Liver (tissue), 9 donors: ENCODE data around the gene FAM110A. TPM values are rescaled to one million over a fixed set of nuclear protein-coding genes. Genes with fewer than 3 reads are reported as not detected.

Experiments used
- DNase-seq: peaks from one replicate; pipeline ENCODE4 v3.0.0-alpha.2; 2017; ENCODE audit warnings: low spot score
- H3K27ac ChIP-seq, 2 donors: one replicate each; pipeline ENCODE4 v1.7.0; 2013; ENCODE audit warnings: inconsistent platforms in 2 of 2, low read length in 2 of 2, control low read depth in 1 of 2, low read depth in 1 of 2, mild to moderate bottlenecking in 1 of 2
- H3K27me3 ChIP-seq, 4 donors: one replicate each; pipeline versions ENCODE4 v1.6.1 to v1.7.0; 2013; ENCODE audit warnings: low read length in 3 of 4, inconsistent platforms in 1 of 4, mild to moderate bottlenecking in 1 of 4, moderate library complexity in 1 of 4; ENCODE audit not compliant: control insufficient read depth in 4 of 4, insufficient read depth in 4 of 4
- H3K36me3 ChIP-seq, 4 donors: one replicate each; pipeline versions ENCODE4 v1.6.1 to v1.7.0; 2013; ENCODE audit warnings: low read length in 3 of 4, mild to moderate bottlenecking in 3 of 4, low read depth in 1 of 4, moderate library complexity in 1 of 4; ENCODE audit not compliant: control insufficient read depth in 4 of 4, insufficient read depth in 3 of 4
- H3K4me1 ChIP-seq, 4 donors: one replicate each; pipeline versions ENCODE4 v1.6.1 to v1.7.0; 2013; ENCODE audit warnings: low read length in 3 of 4, mild to moderate bottlenecking in 3 of 4, moderate library complexity in 1 of 4; ENCODE audit not compliant: control insufficient read depth in 4 of 4, insufficient read depth in 4 of 4
- H3K4me3 ChIP-seq, 3 donors: one replicate each; pipeline versions ENCODE4 v1.6.1 to v1.7.0; 2013; ENCODE audit warnings: low read length in 3 of 3, control low read depth in 1 of 3, low read depth in 1 of 3, mild to moderate bottlenecking in 1 of 3
- H3K9ac ChIP-seq, 2 donors: one replicate each; pipeline ENCODE4 v1.7.0; 2013; ENCODE audit warnings: low read length in 2 of 2, mild to moderate bottlenecking in 2 of 2, moderate library complexity in 2 of 2, control low read depth in 1 of 2, low read depth in 1 of 2
- H3K9me3 ChIP-seq, 4 donors: one replicate each; pipeline versions ENCODE4 v1.6.1 to v1.7.0; 2013; ENCODE audit warnings: low read length in 3 of 4; ENCODE audit not compliant: control insufficient read depth in 4 of 4
- EGR1 ChIP-seq, 2 donors: IDR thresholded peaks; 2 replicates each; pipeline ENCODE4 v1.6.1; 2016 to 2018; ENCODE audit warnings: antibody characterized with exemption in 2 of 2, low read depth in 2 of 2
- FOXA1 ChIP-seq: IDR thresholded peaks from 2 replicates; pipeline ENCODE4 v1.6.1; 2016; ENCODE audit warnings: antibody characterized with exemption
- GABPA ChIP-seq, 2 donors: IDR thresholded peaks in 1 of 2; conservative IDR thresholded peaks in 1 of 2; 2 replicates each; pipeline ENCODE4 v1.6.1; 2016; ENCODE audit warnings: antibody characterized with exemption in 2 of 2, mild to moderate bottlenecking in 1 of 2, moderate library complexity in 1 of 2
- HNF4A ChIP-seq, 2 donors: conservative IDR thresholded peaks; 2 replicates each; pipeline ENCODE4 v1.6.1; 2016; ENCODE audit warnings: antibody characterized with exemption in 2 of 2, mild to moderate bottlenecking in 2 of 2
- HNF4G ChIP-seq: IDR thresholded peaks from 2 replicates; pipeline ENCODE4 v1.6.1; 2016; ENCODE audit warnings: antibody characterized with exemption
- JUND ChIP-seq, 2 donors: IDR thresholded peaks; 2 replicates each; pipeline ENCODE4 v1.6.1; 2016; ENCODE audit warnings: antibody characterized with exemption in 2 of 2
- NR2F2 ChIP-seq: IDR thresholded peaks from 2 replicates; pipeline ENCODE4 v1.6.1; 2016; ENCODE audit warnings: antibody characterized with exemption
- RAD21 ChIP-seq, 2 donors: IDR thresholded peaks; 2 replicates each; pipeline ENCODE4 v1.6.1; 2016; ENCODE audit warnings: antibody characterized with exemption in 2 of 2, mild to moderate bottlenecking in 2 of 2
- RXRA ChIP-seq, 2 donors: IDR thresholded peaks; 2 replicates each; pipeline ENCODE4 v1.6.1; 2017 to 2018; ENCODE audit warnings: antibody characterized with exemption in 2 of 2, mild to moderate bottlenecking in 1 of 2
- TAF1 ChIP-seq: conservative IDR thresholded peaks from 2 replicates; pipeline ENCODE4 v1.6.1; 2016; ENCODE audit warnings: antibody characterized with exemption, mild to moderate bottlenecking
- WGBS: extraction: QIAGEN DNeasy Blood & Tissue Kit; methylation state at CpG from one replicate; pipeline ENCODE4 v1.1.7; 2013; 5-methylcytosine and 5-hydroxymethylcytosine counted together
- polyA plus RNA-seq, 2 donors: library from polyadenylated mRNA; stranded (reverse) in 1 of 2; unstranded in 1 of 2; fragments of 200-250 nt in 1 of 2; fragments of >200 nt in 1 of 2; fragmentation: Nextera tagmentation in 1 of 2; extraction: Ambion mirVana in 1 of 2; gene quantifications; one replicate each; pipeline versions ENCODE4 v1.2.1 to v1.2.3, GENCODE V29; 2013 to 2015
- total RNA-seq, 2 donors: library from RNA; depleted of rRNA; stranded (reverse); fragments of >200 nt; gene quantifications; one replicate each; pipeline ENCODE4 v1.2.3, GENCODE V29; 2014
- TF ChIP-seq, protein P1 (sequence below): IDR thresholded peaks from 2 replicates; pipeline ENCODE4 v1.6.1; 2016; ENCODE audit warnings: antibody characterized with exemption
- TF ChIP-seq, protein P2 (sequence below): IDR thresholded peaks from 2 replicates; pipeline ENCODE4 v1.6.1; 2016; ENCODE audit warnings: antibody characterized with exemption
- TF ChIP-seq, protein P3 (sequence below): IDR thresholded peaks from 2 replicates; pipeline ENCODE4 v1.6.1; 2016; ENCODE audit warnings: antibody characterized with exemption, mild to moderate bottlenecking
- donor health status: healthy.
- donor health status: healthy.
- donor health status: healthy.
- donor health status: healthy.
- donor health status: healthy.

Gene FAM110A
- total and polyA plus RNA-seq, 4 donors = 1.2 to 6.7 (median 2.0) TPM

DNA sequence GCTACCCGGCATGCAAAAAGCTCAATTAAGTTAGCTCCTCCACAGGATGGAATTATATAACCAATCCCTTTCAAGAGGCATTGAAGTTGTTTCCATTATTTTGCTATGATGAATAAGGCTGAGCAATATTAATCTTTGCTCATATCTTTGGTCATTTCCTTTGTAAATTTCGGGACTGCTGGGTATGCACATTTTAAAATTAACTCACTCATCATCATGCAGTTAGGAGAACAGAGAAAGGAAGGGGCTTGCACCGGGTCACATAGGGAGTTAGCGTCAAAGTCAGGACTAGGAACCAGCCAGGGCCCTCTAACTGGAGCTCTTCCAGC, 430 bp upstream of the FAM110A start:
- DNase-seq = no peak
- H3K27me3 ChIP-seq = no peaks in the 10 kb centered on the region
- H3K9ac ChIP-seq = peak overlapping the region in 1 of 2 donors; percentile 39
- no peak for TF ChIP-seq JUND (IDR thresholded peaks at IDR 0.05)
- TF ChIP-seq, protein P1, sequence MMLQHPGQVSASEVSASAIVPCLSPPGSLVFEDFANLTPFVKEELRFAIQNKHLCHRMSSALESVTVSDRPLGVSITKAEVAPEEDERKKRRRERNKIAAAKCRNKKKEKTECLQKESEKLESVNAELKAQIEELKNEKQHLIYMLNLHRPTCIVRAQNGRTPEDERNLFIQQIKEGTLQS = no peak
- no peak for TF ChIP-seq EGR1 (IDR thresholded peaks at IDR 0.05; ENCODE audit: low read depth in 2 of 2)
- peak in 1 of 2 donors; percentile 20 for TF ChIP-seq RAD21 (IDR thresholded peaks at IDR 0.05)
- no peak for TF ChIP-seq HNF4G
- peak; percentile 78 for TF ChIP-seq NR2F2
- no peak for TF ChIP-seq GABPA (IDR thresholded peaks at IDR 0.05 in 1 of 2, conservative IDR thresholded peaks at IDR 0.05 in 1 of 2)
- TF ChIP-seq, protein P2, sequence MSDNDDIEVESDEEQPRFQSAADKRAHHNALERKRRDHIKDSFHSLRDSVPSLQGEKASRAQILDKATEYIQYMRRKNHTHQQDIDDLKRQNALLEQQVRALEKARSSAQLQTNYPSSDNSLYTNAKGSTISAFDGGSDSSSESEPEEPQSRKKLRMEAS = no peak
- no peak for TF ChIP-seq FOXA1
- no peak for TF ChIP-seq TAF1
- TF ChIP-seq, protein P3, sequence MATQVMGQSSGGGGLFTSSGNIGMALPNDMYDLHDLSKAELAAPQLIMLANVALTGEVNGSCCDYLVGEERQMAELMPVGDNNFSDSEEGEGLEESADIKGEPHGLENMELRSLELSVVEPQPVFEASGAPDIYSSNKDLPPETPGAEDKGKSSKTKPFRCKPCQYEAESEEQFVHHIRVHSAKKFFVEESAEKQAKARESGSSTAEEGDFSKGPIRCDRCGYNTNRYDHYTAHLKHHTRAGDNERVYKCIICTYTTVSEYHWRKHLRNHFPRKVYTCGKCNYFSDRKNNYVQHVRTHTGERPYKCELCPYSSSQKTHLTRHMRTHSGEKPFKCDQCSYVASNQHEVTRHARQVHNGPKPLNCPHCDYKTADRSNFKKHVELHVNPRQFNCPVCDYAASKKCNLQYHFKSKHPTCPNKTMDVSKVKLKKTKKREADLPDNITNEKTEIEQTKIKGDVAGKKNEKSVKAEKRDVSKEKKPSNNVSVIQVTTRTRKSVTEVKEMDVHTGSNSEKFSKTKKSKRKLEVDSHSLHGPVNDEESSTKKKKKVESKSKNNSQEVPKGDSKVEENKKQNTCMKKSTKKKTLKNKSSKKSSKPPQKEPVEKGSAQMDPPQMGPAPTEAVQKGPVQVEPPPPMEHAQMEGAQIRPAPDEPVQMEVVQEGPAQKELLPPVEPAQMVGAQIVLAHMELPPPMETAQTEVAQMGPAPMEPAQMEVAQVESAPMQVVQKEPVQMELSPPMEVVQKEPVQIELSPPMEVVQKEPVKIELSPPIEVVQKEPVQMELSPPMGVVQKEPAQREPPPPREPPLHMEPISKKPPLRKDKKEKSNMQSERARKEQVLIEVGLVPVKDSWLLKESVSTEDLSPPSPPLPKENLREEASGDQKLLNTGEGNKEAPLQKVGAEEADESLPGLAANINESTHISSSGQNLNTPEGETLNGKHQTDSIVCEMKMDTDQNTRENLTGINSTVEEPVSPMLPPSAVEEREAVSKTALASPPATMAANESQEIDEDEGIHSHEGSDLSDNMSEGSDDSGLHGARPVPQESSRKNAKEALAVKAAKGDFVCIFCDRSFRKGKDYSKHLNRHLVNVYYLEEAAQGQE = no peak
- H3K4me1 ChIP-seq = peaks cover 4 to 19% (median 10%) of the 10 kb centered on the region in 4 donors
- no peaks in the 10 kb centered on the region for H3K36me3 ChIP-seq
- H3K9me3 ChIP-seq = no peaks in the 10 kb centered on the region
- 10% methylated on average over 4 of the region's 4 CpGs for WGBS
- H3K27ac ChIP-seq = peak overlapping the region; percentile 23 to 60
- peak overlapping the region; percentile 56 to 77 (median 61) for H3K4me3 ChIP-seq

DNA sequence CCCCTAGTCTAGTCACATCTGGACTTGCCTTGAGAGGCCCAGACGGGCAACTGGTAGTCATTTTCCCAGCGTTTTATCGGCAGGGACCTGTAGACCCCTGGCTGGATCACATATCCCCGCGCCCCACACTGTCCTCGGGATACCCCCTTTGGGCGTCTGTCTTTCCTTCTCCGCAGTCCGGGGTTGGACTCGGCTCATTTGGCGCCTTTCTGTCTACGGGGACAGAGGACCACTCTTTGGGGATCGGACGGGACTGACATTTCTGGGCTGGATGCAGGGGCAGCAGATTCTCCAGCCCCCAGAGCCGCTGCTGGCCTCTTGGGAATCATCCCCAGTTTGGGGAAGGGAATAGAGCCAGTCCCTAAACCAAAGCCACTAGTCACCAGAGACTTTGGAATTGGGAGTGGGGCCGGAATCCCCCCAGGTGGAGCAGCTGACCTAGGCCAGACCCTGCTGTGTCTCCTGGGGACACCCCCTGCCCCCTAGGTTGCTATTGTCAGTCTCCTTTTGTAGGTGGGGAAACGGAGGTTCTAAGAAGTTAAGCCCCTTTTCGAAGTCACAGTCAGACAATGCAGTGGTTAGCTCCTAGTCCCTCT, 734 bp downstream of the FAM110A start:
- WGBS = 39% methylated on average over 18 of the region's 18 CpGs
- Histone ChIP-seq H3K27ac (peak overlapping the region in 1 of 2 donors; percentile 64), H3K4me1 (peaks cover 4 to 19% (median 10%) of the 10 kb centered on the region in 4 donors), H3K36me3 (no peaks in the 10 kb centered on the region), H3K9me3 (no peaks in the 10 kb centered on the region), H3K4me3 (peak overlapping the region; percentile 61 to 77 (median 73)), H3K9ac (peak overlapping the region; percentile 43 to 85), H3K27me3 (no peaks in the 10 kb centered on the region)
- TF ChIP-seq GABPA (IDR thresholded peaks at IDR 0.05 in 1 of 2, conservative IDR thresholded peaks at IDR 0.05 in 1 of 2) = no peak
- no peak for DNase-seq

DNA sequence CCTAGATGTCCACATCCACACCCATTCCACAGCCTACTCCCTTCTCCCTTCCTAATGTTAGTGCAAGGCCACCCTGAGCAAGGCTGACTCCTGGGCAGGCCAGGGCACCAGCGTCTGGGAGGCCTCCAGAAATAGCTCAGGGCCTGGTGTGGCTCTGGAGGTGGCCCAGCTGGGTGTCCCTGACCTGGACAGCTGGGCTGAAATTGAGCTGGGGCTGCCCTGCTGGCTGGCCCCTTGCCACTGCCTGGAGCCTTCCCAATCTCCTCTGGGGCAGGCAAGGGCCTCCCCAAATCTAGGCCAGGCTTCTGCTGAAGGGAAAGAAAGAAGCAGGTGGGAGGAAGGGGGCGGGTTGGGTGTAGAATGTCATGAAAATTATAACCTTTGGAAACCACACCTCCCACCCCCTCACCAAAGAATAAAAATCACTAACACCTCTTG, 2.1 kb downstream of the FAM110A start:
- no peaks in the 10 kb centered on the region for H3K27me3 ChIP-seq
- no peak overlapping the region for H3K27ac ChIP-seq
- TF ChIP-seq FOXA1 (no peak), RXRA (IDR thresholded peaks at IDR 0.05) (peak; percentile 38 to 54), EGR1 (IDR thresholded peaks at IDR 0.05; ENCODE audit: low read depth in 2 of 2) (no peak), HNF4A (conservative IDR thresholded peaks at IDR 0.05) (peak in 1 of 2 donors; percentile 31)
- no peak for DNase-seq
- H3K4me1 ChIP-seq = peaks cover 4 to 20% (median 10%) of the 10 kb centered on the region in 4 donors
- no peaks in the 10 kb centered on the region for H3K36me3 ChIP-seq
- WGBS = 45% methylated on average over 2 of the region's 2 CpGs
- H3K4me3 ChIP-seq = no peak overlapping the region
- H3K9me3 ChIP-seq = no peaks in the 10 kb centered on the region
- H3K9ac ChIP-seq = no peak overlapping the region
